ENCODE measurements around the gene HNRNPD. TPM values are rescaled to one million over a fixed set of nuclear protein-coding genes. Genes with fewer than 3 reads are reported as not detected.
"Not testable (repeated sequence)": the region's sequence is repeated elsewhere in the genome, so short reads cannot be mapped to it uniquely, and the experiment has no call there.

HNRNPD gene
- total RNA-seq, 1 donor from 2014 or later, result 146 TPM

DNA sequence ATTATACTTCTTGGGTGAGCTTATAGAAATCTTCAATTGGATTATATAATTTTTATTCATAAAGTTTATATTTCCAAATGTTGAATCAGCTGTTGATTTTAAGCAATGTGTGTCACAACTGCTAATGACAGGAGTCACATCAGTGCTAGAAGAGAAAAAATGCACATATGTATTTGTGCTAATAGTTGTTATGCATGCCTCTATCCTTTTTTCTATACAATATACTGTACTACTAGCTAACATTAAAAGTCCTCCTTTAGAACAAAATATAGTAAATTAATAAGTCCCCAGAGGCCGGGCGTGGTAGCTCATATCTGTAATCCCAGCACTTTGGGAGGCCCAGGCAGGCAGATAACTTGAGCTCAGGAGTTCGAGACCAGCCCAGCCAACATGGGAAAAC lies 23.7 kb upstream of the HNRNPD start:
- no peaks in the 10 kb centered on the region for H3K36me3 ChIP-seq
- no peak overlapping the region for H3K27ac ChIP-seq
- no peak overlapping the region for H3K4me3 ChIP-seq
- H3K27me3 ChIP-seq (ENCODE audit: low read depth), result no peaks in the 10 kb centered on the region
- no peaks in the 10 kb centered on the region for H3K9me3 ChIP-seq
- DNase-seq, result no peak
- intact Hi-C loops (cut with DNase I), result no loop called here
- H3K4me1 ChIP-seq, result no peaks in the 10 kb centered on the region
- no peak for ATAC-seq
- TF ChIP-seq, protein P1, sequence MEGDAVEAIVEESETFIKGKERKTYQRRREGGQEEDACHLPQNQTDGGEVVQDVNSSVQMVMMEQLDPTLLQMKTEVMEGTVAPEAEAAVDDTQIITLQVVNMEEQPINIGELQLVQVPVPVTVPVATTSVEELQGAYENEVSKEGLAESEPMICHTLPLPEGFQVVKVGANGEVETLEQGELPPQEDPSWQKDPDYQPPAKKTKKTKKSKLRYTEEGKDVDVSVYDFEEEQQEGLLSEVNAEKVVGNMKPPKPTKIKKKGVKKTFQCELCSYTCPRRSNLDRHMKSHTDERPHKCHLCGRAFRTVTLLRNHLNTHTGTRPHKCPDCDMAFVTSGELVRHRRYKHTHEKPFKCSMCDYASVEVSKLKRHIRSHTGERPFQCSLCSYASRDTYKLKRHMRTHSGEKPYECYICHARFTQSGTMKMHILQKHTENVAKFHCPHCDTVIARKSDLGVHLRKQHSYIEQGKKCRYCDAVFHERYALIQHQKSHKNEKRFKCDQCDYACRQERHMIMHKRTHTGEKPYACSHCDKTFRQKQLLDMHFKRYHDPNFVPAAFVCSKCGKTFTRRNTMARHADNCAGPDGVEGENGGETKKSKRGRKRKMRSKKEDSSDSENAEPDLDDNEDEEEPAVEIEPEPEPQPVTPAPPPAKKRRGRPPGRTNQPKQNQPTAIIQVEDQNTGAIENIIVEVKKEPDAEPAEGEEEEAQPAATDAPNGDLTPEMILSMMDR (IDR thresholded peaks at IDR 0.05), result no peak

DNA sequence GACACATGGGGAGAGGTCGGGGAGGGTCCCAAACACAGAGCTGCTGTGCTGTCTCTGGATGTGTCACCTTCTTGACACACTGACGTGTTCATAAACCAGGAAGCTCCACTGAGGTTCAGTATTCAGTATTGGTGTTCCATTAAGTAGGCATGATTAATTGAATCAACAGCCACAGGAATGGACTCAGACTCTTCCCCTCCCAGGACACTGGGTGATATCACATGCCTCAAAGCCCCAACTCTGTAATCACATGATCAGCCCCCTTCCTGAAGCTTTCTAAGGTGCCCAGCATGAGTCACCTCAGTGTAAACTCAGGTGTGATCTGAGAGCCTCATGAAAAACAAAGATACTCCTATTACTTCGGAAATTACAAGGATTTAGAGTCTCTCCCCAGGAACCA lies 21.1 kb upstream of the HNRNPD start:
- no peak for DNase-seq
- Histone ChIP-seq H3K4me3 (no peak overlapping the region), H3K27ac (no peak overlapping the region), H3K4me1 (no peaks in the 10 kb centered on the region), H3K9me3 (no peaks in the 10 kb centered on the region), H3K36me3 (no peaks in the 10 kb centered on the region), H3K27me3 (ENCODE audit: low read depth) (no peaks in the 10 kb centered on the region)
- ATAC-seq, result peak in 1 of 2 donors; percentile 37
- TF ChIP-seq, protein P1 (IDR thresholded peaks at IDR 0.05), result no peak
- intact Hi-C loops (cut with DNase I), result no loop called here

DNA sequence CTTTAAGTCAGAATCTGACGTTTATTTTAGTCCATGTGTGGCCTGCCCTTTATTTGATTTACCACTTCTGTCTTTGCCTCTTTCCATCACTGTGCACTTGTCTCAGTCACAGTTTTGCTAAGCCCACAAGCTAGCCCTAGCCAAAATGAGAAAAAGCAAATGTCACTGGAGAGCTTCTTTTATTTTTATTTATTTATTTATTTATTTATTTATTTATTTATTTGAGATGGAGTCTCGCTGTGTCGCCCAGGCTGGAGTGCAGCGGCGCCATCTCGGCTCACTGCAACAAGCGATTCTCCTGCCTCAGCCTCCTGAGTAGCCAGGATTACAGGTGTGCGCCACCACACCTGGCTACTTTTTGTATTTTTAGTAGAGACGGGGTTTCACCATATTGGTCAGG lies 16.3 kb upstream of the HNRNPD start:
- H3K36me3 ChIP-seq; H3K27me3 ChIP-seq (ENCODE audit: low read depth); H3K4me3 ChIP-seq; ATAC-seq; H3K27ac ChIP-seq; DNase-seq; H3K4me1 ChIP-seq; H3K9me3 ChIP-seq; intact Hi-C loops (cut with DNase I): not testable (repeated sequence)

DNA sequence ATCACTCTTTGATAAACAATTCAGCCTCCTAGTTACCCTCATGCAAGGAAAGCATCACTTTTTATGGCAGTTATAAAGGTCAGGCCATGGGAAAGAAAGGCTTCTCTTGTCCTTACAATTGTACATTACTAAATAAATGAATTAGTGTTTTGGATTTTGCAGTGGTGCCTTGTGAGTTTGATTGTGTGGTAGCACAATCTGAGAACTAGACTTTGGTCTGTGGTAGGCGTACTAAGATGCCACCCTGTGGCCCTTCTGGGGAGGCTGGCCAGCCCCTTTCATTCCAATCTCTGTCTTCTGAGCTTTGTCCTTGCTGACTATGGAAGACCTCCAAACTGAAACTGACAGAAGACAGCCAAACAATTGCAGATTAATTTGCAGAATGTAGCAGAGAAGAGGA lies 14.6 kb upstream of the HNRNPD start:
- intact Hi-C loops (cut with DNase I), result no loop called here
- Histone ChIP-seq H3K4me3 (no peak overlapping the region), H3K4me1 (no peaks in the 10 kb centered on the region), H3K9me3 (no peaks in the 10 kb centered on the region), H3K27me3 (ENCODE audit: low read depth) (no peaks in the 10 kb centered on the region), H3K27ac (no peak overlapping the region), H3K36me3 (no peaks in the 10 kb centered on the region)
- TF ChIP-seq, protein P1 (IDR thresholded peaks at IDR 0.05), result no peak
- DNase-seq, result no peak
- no peak for ATAC-seq

DNA sequence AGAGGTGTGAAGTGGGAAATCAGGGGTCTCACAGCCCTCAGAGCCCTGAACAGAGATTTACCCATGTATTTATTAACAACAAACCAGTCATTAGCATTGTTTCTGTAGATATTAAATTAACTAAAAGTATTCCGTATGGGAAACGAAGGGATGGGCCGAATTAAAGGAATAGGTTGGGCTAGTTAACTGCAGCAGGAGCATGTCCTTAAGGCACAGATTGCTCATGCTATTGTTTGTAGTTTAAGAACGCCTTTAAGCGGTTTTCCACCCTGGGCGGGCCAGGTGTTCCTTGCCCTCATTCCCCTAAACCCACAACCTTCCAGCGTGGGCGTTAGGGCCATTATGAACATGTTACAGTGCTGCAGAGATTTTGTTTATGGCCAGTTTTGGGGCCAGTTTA lies 12.5 kb upstream of the HNRNPD start:
- H3K27ac ChIP-seq; H3K27me3 ChIP-seq (ENCODE audit: low read depth); H3K9me3 ChIP-seq; H3K36me3 ChIP-seq; intact Hi-C loops (cut with DNase I); DNase-seq; H3K4me3 ChIP-seq; ATAC-seq; H3K4me1 ChIP-seq: not testable (repeated sequence)

DNA sequence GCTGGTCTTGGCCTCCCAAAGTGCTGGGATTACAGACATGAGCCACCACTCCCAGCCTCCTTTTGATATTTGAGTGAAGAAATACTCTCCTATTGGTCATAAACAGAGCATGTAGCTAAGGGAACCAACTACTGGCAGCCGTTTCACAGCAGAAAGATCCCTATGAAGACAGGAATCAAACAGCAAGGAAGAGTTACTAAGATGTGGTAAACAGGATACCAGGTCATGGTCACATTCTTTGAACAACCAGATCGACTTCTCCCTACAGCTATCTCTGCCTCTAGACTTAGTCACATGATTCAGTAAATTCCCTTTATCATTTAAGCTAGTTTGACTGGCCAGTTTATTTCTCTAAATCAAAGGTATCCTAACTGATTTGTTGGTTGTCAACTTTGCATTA lies 9.0 kb upstream of the HNRNPD start:
- Histone ChIP-seq H3K9me3 (no peaks in the 10 kb centered on the region), H3K27ac (no peak overlapping the region), H3K27me3 (ENCODE audit: low read depth) (no peaks in the 10 kb centered on the region), H3K4me3 (no peak overlapping the region), H3K36me3 (no peaks in the 10 kb centered on the region), H3K4me1 (no peaks in the 10 kb centered on the region)
- intact Hi-C loops (cut with DNase I), result no loop called here
- TF ChIP-seq, protein P1 (IDR thresholded peaks at IDR 0.05), result no peak
- ATAC-seq, result no peak
- DNase-seq, result no peak

All from lower lobe of right lung (tissue), 2 donors.